Epithelial cell of proximal tubule (primary cell): ENCODE measurements around the gene NXPH3. TPM values are rescaled to one million over a fixed set of nuclear protein-coding genes. Genes with fewer than 3 reads are reported as not detected.

Experiments
- DNase-seq: peaks from one replicate; pipeline ENCODE4 v3.0.0-alpha.2; 2011; ENCODE audit warnings: low read depth
- H3K4me3 ChIP-seq: 2 replicates; pipeline ENCODE4 v1.5.1; 2011; ENCODE audit warnings: low read depth, mild to moderate bottlenecking, low read length
- CTCF ChIP-seq: conservative IDR thresholded peaks from 2 replicates; pipeline ENCODE4 v1.5.1; 2012; ENCODE audit warnings: low read depth, mild to moderate bottlenecking, low read length
- total RNA-seq: library from RNA; depleted of rRNA; stranded (reverse); fragments of >200 nt; gene quantifications from 2 replicates; pipeline ENCODE4 v1.2.3, GENCODE V29; 2015

The NXPH3 gene
- total RNA-seq, 1 donor from 2014 or later = 0.69 TPM

GRCh38 chr17:49545806-49546545, 29.7 kb upstream of the NXPH3 start:
- DNase-seq = no peak
- H3K4me3 ChIP-seq = no peak overlapping the region
- no peak for TF ChIP-seq CTCF

- no peak for DNase-seq
- no peak for TF ChIP-seq CTCF
- H3K4me3 ChIP-seq = no peak overlapping the region
These were observed 28.8 kb upstream of the NXPH3 start for GRCh38 chr17:49546546-49547535.

GRCh38 chr17:49547566-49547965, 28.1 kb upstream of the NXPH3 start:
- no peak overlapping the region for H3K4me3 ChIP-seq
- DNase-seq = no peak
- TF ChIP-seq CTCF = no peak

GRCh38 chr17:49548051-49548505, 27.6 kb upstream of the NXPH3 start:
- H3K4me3 ChIP-seq = no peak overlapping the region
- no peak for TF ChIP-seq CTCF
- no peak for DNase-seq

GRCh38 chr17:49548506-49549310, 27.0 kb upstream of the NXPH3 start:
- no peak overlapping the region for H3K4me3 ChIP-seq
- no peak for DNase-seq
- TF ChIP-seq CTCF = peak; percentile 87

- TF ChIP-seq CTCF = no peak
- no peak for DNase-seq
- no peak overlapping the region for H3K4me3 ChIP-seq
These were observed 26.4 kb upstream of the NXPH3 start for GRCh38 chr17:49549311-49549605.
